ENCODE data around the gene THSD8. TPM values are rescaled to one million over a fixed set of nuclear protein-coding genes. Genes with fewer than 3 reads are reported as not detected.
A peak's percentile ranks its signal among the peaks of the same experiment; 100 is the strongest.
"Not testable (repeated sequence)": the region's sequence is repeated elsewhere in the genome, so short reads cannot be mapped to it uniquely, and the experiment has no call there.

The THSD8 gene
- total and polyA plus RNA-seq, 8 donors, result 2.9 to 8.3 (median 5.1) TPM; not detected in 5

DNA sequence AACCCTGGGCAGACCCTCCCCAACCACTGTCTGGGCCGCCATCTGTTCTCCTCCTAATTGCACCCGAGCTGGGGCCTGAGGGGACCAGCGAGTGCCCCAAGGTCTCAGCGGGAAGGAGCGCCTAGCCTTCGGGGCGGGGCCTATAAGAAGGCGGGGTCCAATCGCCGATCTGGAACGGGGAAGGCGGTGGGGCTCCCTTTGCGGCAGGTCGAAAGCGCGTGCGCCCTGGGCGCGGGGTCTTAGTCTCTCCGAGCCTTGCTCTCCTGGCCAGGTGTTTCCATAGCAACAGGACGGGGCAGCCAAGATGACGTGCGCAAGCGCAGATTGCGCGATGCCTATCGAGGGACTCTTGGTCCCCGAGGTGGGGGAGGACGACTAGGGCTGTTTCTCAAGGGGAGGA lies 39.2 kb downstream of the THSD8 start:
- TF ChIP-seq, protein P1, sequence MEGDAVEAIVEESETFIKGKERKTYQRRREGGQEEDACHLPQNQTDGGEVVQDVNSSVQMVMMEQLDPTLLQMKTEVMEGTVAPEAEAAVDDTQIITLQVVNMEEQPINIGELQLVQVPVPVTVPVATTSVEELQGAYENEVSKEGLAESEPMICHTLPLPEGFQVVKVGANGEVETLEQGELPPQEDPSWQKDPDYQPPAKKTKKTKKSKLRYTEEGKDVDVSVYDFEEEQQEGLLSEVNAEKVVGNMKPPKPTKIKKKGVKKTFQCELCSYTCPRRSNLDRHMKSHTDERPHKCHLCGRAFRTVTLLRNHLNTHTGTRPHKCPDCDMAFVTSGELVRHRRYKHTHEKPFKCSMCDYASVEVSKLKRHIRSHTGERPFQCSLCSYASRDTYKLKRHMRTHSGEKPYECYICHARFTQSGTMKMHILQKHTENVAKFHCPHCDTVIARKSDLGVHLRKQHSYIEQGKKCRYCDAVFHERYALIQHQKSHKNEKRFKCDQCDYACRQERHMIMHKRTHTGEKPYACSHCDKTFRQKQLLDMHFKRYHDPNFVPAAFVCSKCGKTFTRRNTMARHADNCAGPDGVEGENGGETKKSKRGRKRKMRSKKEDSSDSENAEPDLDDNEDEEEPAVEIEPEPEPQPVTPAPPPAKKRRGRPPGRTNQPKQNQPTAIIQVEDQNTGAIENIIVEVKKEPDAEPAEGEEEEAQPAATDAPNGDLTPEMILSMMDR (IDR thresholded peaks at IDR 0.05), result no peak
- TF ChIP-seq POLR2A (IDR thresholded peaks at IDR 0.05), result no peak
- no peak for TF ChIP-seq EP300 (IDR thresholded peaks at IDR 0.05)
- no peak for TF ChIP-seq POLR2AphosphoS5 (IDR thresholded peaks at IDR 0.05)
- Histone ChIP-seq H3K4me3 (peak overlapping the region; percentile 4 to 31 (median 26)), H3K4me1 (peaks cover 20 to 34% (median 27%) of the 10 kb centered on the region in 4 donors), H3K36me3 (no peaks in the 10 kb centered on the region), H3K27me3 (peaks cover 24 to 100% (median 72%) of the 10 kb centered on the region in 3 donors), H3K9me3 (no peaks in the 10 kb centered on the region), H3K27ac (no peak overlapping the region)
- WGBS, 5 donors, result 3 to 5% (median 4%) methylated on average over 8 to 29 of the region's 29 CpGs
- DNase-seq, result peak in 1 of 2 donors; percentile 78
- intact Hi-C loops (cut with DNase I; ENCODE audit: low total_unique reads), result no loop called here

DNA sequence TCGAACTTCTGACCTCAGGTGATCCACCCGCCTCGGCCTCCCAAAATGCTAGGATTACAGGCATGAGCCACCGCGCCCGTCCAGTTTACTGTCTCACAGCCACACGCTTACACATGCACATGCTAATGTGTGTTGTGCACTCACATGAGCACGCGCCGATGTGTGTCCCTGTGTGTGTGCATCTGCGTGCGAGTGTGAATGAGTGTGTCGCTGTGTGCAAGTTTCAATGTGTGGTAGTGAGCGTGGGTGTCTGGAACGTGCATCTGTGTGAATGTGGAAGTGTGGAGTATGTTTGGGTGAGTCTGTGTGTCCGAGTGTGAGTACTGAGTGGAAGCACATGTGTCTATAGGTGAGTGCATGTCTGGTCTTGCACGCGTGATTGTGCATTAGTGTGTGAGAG lies 40.6 kb downstream of the THSD8 start:
- WGBS, 5 donors, result 90 to 94% (median 93%) methylated on average over 18 of the region's 18 CpGs
- H3K27ac ChIP-seq, result no peak overlapping the region
- no peak overlapping the region for H3K4me3 ChIP-seq
- DNase-seq, result no peak
- TF ChIP-seq EP300 (IDR thresholded peaks at IDR 0.05) (no peak), POLR2AphosphoS5 (IDR thresholded peaks at IDR 0.05) (no peak), POLR2A (IDR thresholded peaks at IDR 0.05) (no peak)
- TF ChIP-seq, protein P1 (IDR thresholded peaks at IDR 0.05), result no peak
- intact Hi-C loops (cut with DNase I; ENCODE audit: low total_unique reads), result no loop called here
- H3K4me1 ChIP-seq, result peaks cover 24 to 36% (median 28%) of the 10 kb centered on the region in 4 donors
- peaks cover 24 to 100% (median 62%) of the 10 kb centered on the region in 3 donors for H3K27me3 ChIP-seq
- H3K9me3 ChIP-seq, result no peaks in the 10 kb centered on the region
- H3K36me3 ChIP-seq, result no peaks in the 10 kb centered on the region

DNA sequence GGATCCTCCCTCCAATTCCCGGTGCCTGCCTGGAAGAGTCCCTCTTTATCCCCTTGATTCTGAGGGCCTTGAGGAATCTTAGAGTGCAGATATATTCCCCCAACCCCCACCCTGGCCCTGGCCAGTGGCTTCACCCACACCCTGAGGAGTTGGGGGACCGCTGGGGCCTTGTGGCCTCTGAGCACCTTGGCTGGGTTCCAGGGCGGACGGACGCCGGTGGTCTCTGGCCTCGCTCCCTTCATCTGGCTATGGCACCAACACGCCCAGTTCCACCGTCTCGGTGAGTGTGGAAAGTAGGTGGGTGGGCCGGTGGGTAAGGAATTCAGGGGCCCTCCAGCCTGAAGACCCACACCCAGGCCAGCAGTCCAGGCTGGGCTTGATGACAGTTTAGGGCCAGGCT lies 41.5 kb downstream of the THSD8 start:
- no peak for DNase-seq
- Histone ChIP-seq H3K36me3 (no peaks in the 10 kb centered on the region), H3K27ac (no peak overlapping the region), H3K27me3 (peaks cover 24 to 100% (median 54%) of the 10 kb centered on the region in 3 donors), H3K9me3 (no peaks in the 10 kb centered on the region), H3K4me3 (no peak overlapping the region), H3K4me1 (peaks cover 24 to 35% (median 29%) of the 10 kb centered on the region in 4 donors)
- 83 to 92% (median 85%) methylated on average over 11 of the region's 11 CpGs for WGBS, 5 donors
- intact Hi-C loops (cut with DNase I; ENCODE audit: low total_unique reads), result no loop called here
- TF ChIP-seq, protein P1 (IDR thresholded peaks at IDR 0.05), result no peak
- no peak for TF ChIP-seq POLR2A (IDR thresholded peaks at IDR 0.05)
- no peak for TF ChIP-seq POLR2AphosphoS5 (IDR thresholded peaks at IDR 0.05)
- no peak for TF ChIP-seq EP300 (IDR thresholded peaks at IDR 0.05)

DNA sequence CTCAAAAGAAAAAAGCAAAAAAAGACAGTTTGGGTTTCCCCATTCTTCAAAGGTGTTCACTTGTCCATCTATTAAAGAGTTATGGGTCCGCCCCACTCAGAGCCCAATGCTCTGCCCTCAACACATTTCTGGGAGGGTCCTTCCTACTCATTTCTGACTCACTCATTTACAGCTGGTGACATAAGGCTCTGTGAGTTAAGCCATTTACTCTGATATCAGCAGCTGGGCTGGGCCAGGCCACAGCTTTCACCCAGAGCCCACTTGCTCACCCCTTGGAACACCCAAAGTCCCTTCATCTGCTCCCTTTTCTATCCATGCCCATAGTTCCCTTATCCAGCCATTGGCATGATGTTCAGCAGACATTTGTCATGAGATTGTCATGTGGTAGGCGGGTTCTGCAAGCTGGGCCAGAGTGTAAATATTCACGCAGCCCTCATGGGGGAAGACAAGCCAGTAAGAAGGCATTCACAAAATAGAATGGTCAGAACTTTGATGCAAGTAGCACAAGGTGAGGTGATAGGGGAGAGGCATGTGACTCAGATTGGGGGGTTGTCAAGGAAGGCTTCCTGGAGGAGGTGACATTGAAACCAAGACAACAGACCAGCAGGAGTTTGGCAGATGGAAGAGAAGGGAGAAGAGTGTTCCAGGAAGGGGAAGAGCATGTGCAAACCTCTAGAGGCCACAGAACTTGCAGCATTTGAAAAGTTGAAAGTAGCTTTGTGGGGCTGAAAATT lies 42.3 kb downstream of the THSD8 start:
- Histone ChIP-seq H3K36me3 (no peaks in the 10 kb centered on the region), H3K9me3 (no peaks in the 10 kb centered on the region), H3K27me3 (peaks cover 16 to 93% (median 46%) of the 10 kb centered on the region in 3 donors), H3K4me3 (no peak overlapping the region), H3K4me1 (peaks cover 16 to 28% (median 22%) of the 10 kb centered on the region in 4 donors), H3K27ac (no peak overlapping the region)
- no peak for TF ChIP-seq POLR2AphosphoS5 (IDR thresholded peaks at IDR 0.05)
- WGBS, 5 donors, result 67 to 78% (median 73%) methylated on average over 3 of the region's 3 CpGs
- DNase-seq, result no peak
- intact Hi-C loops (cut with DNase I; ENCODE audit: low total_unique reads), result no loop called here

DNA sequence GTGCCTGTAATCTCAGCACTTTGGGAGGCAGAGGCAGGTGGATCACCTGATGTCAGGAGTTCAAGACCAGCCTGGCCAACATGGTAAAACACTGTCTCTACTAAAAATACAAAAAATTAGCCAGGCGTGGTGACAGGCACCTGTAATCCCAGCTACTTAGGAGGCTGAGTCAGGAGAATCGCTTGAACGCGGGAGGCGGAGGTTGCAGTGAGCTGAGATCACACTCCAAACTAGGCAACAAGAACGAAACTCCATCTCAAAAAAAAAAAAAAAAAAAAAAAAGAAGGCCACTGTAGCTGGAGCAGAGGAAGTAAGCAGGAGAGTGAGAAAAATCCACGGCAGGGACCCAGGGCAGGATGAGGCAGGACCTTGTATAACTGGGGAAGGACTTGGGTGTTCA lies 44.7 kb downstream of the THSD8 start:
- intact Hi-C loops (cut with DNase I; ENCODE audit: low total_unique reads), result loop anchor here (5.0 kb wide), 1 partner anchor 84 kb away; no protein-coding TSS in a partner anchor
- WGBS, 5 donors, result 79 to 89% (median 84%) methylated on average over 7 of the region's 7 CpGs
- peaks cover 7 to 69% (median 23%) of the 10 kb centered on the region in 3 donors for H3K27me3 ChIP-seq
- H3K4me1 ChIP-seq, result peaks cover 9 to 13% (median 11%) of the 10 kb centered on the region in 4 donors
- H3K27ac ChIP-seq, H3K36me3 ChIP-seq, H3K9me3 ChIP-seq, DNase-seq, H3K4me3 ChIP-seq: not testable (repeated sequence)
